GM19035 (cell line): ENCODE data around the gene KMT2D.

Experiments
- ATAC-seq: cut with Tn5 transposase; IDR thresholded peaks from one replicate; pipeline ENCODE4 v1.9.1; 2021; ENCODE audit not compliant: unreplicated experiment

Gene KMT2D

GRCh38 chr12:49055092-49055491 is 5.5 kb downstream of the KMT2D start:
- no peak for ATAC-seq

- ATAC-seq = no peak
Measured at GRCh38 chr12:49054524-49054923, 6.1 kb downstream of the KMT2D start.

GRCh38 chr12:49054096-49054495 is 6.5 kb downstream of the KMT2D start:
- no peak for ATAC-seq

- no peak for ATAC-seq
Measured at GRCh38 chr12:49052451-49053208, 8.0 kb downstream of the KMT2D start.

- no peak for ATAC-seq
Measured at GRCh38 chr12:49051777-49052438, 8.7 kb downstream of the KMT2D start.

GRCh38 chr12:49051373-49051764 is 9.2 kb downstream of the KMT2D start:
- ATAC-seq = no peak

- no peak for ATAC-seq
Measured at GRCh38 chr12:49050507-49051372, 9.9 kb downstream of the KMT2D start.

GRCh38 chr12:49049566-49050224 is 10.9 kb downstream of the KMT2D start:
- no peak for ATAC-seq

- ATAC-seq = no peak
Measured at GRCh38 chr12:49048953-49049352, 11.6 kb downstream of the KMT2D start.

- ATAC-seq = no peak
Measured at GRCh38 chr12:49046129-49046895, 14.3 kb downstream of the KMT2D start.

- no peak for ATAC-seq
Measured at GRCh38 chr12:49044660-49045059, 15.9 kb downstream of the KMT2D start.

GRCh38 chr12:49043856-49044258 is 16.7 kb downstream of the KMT2D start:
- ATAC-seq = no peak

- ATAC-seq = no peak
Measured at GRCh38 chr12:49043241-49043640, 17.4 kb downstream of the KMT2D start.

- ATAC-seq = no peak
Measured at GRCh38 chr12:49041881-49042484, 18.6 kb downstream of the KMT2D start.

GRCh38 chr12:49041036-49041880 is 19.3 kb downstream of the KMT2D start:
- no peak for ATAC-seq

GRCh38 chr12:49040364-49040855 is 20.2 kb downstream of the KMT2D start:
- no peak for ATAC-seq

- ATAC-seq = no peak
Measured at GRCh38 chr12:49039421-49040363, 20.9 kb downstream of the KMT2D start.
